ENCODE data around the gene DQX1.

DNA sequence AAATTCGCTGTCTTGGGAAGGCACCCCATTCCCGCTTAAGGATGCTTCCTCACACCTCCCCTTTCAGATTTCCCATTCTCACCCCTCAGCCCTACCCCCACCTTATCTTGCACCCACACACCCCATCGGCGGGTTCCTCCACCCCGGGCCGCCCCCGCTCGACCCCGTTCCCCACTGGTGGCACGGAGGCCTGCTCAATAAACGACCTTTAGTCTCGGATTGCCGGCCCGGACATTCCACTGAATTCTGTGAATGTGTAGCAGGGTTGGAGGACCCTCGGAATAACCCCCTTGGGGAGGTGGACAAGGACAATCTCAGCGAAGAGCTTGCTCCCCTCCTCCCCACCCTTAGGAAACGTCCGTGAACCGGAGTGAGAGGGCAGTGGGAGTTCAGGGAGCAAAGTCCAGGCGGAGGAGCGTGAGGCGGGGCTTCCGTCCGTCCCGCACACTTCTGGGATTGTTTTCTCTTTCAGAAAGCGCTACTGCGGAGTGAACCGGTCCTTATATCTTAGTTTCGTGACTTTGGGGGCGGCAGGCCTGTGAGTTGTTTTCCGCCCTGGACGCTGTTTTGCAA, 23.8 kb downstream of the DQX1 start:
- TF ChIP-seq, protein P1, sequence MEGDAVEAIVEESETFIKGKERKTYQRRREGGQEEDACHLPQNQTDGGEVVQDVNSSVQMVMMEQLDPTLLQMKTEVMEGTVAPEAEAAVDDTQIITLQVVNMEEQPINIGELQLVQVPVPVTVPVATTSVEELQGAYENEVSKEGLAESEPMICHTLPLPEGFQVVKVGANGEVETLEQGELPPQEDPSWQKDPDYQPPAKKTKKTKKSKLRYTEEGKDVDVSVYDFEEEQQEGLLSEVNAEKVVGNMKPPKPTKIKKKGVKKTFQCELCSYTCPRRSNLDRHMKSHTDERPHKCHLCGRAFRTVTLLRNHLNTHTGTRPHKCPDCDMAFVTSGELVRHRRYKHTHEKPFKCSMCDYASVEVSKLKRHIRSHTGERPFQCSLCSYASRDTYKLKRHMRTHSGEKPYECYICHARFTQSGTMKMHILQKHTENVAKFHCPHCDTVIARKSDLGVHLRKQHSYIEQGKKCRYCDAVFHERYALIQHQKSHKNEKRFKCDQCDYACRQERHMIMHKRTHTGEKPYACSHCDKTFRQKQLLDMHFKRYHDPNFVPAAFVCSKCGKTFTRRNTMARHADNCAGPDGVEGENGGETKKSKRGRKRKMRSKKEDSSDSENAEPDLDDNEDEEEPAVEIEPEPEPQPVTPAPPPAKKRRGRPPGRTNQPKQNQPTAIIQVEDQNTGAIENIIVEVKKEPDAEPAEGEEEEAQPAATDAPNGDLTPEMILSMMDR (conservative IDR thresholded peaks at IDR 0.05 in 1 of 2, IDR thresholded peaks at IDR 0.05 in 1 of 2; ENCODE audit: extremely low read depth in 1 of 2, insufficient read depth in 1 of 2, low read depth in 1 of 2, low read length in 2 of 2): no peak
- no peak for TF ChIP-seq EZH2 (IDR thresholded peaks at IDR 0.05; ENCODE audit: borderline replicate concordance, low read length)

Data from mammary epithelial cell (primary cell).